HG03196 (cell line): ENCODE measurements around the gene SLC19A1.

Source experiments
- ATAC-seq: cut with Tn5 transposase; IDR thresholded peaks from one replicate; pipeline ENCODE4 v1.9.1; 2021; ENCODE audit not compliant: unreplicated experiment

The SLC19A1 gene

DNA sequence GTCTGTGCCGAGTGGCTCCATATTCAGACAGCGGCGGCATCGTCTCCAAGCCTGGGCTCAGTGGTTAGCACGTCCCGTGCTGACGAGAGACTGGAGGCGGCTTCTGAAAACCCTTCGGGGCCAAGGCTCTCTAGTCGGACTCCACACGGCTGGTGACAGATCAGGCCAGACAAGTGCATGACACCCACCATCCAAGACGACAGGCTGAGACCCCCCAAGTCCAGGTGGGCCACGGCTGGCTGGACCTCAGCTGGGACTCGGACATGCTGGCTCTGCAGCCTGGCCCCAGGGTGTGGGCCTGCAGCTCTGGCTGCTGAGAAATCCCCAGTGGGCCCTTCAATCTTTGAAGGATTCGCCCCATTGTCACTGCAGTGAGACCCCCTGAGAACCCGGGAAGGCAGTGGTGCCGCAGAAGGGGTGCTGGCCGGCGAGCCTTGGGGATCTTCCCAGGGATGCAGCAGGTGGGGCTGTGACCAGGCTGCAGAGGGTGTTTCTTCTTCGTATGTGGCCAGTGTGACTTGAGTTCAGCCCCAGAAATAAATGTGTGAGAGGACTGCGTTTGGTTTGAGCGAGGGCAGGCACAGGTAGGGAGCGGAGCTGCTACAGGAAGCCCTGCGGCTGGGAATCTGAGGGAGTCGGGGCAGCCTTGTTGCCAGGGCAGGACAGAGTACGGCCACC, 15.9 kb upstream of the SLC19A1 start:
- ATAC-seq, result no peak

DNA sequence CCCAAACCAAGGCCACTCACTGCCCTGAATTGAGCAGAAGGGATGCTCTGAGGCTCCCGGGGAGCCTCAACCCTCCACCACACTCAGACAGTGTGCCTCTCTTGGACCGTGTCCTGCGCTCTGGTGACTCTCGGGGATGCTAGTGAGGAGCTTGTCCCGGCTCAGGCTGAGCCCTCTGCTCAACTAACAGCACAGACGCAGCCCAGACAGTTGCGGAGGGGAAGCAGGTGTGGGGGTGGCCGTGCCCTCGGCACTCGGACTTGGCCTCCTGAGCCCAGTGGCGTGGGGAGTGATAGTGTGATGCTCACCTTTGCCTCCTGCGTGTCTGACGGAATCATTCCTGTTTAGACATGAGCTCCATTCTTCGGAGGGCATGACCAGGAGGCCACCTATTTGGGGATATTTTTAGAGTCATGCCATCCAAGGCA, 15.4 kb upstream of the SLC19A1 start:
- ATAC-seq, result no peak

DNA sequence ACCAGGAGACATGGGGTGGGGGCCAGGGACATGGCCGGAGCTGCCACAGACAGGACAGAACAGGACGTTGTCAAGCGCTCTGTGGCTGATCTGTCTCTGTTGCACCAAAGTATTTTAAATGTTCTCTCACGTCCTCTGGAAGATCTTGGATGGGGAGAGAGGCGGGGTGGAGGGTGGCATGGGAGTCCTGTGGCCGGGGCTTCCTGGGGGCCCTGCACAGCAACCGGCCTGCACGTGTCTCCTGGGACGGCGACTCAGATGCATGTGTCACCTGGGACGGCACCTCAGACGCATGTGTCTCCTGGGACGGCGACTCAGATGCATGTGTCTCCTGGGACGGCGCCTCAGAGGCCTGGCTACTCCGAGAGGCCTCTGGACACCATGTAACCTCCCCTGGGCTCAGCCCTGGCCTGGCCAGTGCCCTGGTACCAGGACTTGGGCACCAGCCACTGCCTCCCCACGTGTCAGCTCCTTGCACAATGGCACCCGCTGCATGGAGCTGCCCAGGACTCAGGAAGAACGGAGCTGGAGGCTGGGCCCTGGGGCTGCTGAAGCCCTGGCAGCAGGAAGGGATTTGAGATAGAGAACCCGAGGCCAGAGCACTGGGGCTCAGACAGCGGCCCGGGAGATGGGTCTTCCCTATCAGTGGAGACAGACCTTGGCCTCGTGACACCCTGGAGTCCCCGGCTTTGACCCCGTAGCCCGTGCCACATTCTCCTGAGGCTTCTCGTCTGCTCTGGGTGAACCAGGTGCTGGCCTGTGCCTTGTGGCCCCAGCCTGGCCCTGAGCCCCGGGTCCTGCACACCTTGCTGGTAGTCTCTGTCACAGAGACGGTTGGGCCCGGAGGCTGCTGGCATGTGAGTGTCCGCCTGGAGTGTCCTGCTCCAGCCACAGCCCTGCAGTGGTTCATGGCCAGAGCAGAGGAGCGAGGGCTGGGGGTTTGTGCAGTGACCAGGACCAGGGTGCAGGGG, 14.7 kb upstream of the SLC19A1 start:
- ATAC-seq, result no peak

DNA sequence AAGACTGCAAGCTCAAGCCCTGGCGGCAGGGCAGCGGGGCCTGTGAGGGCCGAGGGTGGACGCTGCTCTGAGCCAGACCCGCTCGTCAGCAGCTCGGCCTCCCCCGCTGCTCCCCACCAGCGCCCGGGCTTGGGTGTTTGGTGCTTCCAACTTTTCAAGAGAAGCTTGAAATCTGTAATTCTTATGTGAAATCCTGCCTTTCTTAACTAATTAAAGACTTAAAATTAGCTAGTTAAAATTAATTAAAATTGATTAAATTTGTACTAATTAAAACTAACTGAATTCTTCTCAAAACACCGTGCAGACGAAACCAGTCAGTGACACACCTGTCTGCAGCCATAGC, 14.0 kb upstream of the SLC19A1 start:
- no peak for ATAC-seq

DNA sequence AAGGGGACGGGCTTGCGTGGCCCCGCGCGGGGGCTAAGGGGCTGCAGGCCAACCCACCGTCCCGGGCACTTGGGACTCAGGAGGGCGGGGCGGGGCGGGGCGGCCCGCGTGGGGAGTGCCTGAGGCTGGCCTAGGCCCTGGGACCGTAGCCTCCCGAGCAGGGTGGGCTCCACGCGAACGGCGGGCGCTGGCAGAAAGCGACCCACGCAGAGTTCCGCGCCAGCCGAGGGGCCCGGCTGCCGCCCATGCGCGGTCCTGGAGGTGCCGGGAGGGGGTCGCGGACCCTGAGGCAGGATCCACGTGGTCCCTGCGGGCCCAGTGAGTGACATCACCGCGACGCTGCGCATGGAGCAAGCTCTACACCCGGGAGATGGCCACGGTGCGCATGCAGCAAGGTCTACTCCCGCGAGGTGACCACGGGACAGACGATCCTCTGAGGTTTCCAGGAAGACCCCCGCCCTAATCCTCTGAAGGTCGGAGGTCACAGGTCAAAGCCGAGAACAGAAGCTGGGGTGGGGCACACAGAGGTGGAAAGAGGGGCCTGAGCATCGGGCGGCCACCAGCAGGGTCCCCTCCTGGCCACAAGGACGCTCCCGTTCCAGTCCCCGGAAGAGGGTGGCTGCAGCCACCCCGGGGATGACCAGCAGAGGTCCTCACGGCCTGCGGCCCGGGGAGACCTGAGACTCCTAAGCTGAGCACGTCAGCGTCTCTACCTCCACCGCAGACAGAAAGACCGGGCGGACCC, 13.5 kb upstream of the SLC19A1 start:
- no peak for ATAC-seq

DNA sequence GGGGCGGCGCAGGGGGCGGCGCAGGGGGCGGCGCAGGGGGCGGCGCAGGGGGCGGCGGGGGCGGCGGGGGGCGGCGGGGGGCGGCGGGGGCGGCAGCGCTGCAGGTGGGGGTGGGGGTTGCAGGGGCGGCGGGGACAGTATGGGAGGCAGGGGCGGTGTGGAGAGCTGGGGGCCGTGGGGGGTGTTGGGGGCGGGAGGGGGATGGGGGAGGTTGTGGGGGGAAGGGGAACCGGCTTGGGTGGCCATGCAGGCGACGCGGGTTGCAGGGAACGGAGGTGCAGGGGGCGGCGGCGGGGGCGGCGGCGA, 13.0 kb upstream of the SLC19A1 start:
- no peak for ATAC-seq

DNA sequence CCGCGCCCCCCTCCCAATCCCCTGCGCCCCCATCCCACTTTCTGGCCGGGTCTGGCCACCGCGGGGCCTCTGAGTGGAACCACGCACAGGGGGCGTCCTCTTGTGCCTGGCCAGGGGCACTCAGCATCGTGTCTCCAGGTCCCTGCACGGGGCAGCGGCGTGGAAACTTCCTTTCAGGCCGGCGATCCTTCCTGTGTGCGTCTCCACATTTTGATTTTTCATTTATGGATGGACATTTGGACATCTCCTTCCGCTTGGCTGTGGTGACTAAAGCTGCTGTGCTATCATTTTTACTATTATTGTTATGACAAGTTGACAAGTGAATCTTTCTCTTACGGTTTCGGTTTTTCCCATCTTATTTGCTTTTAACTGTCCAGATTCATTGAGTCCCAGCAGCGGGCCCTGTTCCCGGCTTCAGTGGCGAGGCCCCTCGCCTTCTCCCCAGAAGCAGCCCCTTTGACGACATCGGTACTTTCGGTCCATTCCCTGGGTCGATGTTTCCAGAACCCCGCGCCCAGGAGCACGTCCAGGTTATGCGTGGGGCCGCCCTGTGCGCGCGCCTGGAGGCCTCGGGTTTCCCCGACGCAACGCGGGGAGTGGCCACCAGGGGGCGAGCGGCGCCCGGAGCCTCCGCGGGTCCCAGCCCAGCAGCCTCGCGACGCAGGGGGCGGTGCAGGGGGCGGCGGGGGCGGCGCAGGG, 12.4 kb upstream of the SLC19A1 start:
- peak; percentile 44 for ATAC-seq

DNA sequence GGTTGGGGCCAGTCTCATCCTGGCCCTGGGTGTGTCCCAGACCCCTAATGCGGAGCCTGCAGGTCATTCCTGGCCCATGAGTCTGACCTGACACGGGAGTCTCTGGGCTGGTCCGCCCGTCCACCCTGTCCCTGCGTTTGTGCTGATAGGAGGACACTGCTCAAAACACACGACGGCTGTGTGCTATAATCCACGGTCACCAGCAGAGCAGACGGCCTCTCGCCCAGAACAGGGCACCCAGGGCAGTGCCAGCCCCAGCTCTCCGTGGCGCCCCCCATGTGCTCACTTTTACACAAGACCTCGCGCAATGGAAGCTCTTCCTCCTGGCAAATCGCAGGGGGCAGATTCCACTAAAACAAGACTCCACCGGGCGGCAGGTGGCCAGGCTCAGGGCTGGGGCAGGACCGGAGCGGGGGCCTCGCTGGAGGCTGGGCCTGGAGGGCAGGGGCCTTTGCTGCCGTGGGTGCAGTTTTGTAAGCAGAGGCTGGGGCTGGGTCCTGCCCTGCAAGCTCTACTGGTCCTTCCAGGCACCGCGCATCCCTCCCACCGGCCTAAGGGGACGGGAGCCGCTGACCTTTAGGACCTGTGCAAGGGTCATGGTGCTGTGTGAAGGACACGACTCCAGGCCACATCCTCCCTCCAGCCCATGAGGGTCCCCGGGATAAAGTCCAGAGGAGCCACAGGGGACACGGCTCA, 10.6 kb upstream of the SLC19A1 start:
- ATAC-seq, result no peak

DNA sequence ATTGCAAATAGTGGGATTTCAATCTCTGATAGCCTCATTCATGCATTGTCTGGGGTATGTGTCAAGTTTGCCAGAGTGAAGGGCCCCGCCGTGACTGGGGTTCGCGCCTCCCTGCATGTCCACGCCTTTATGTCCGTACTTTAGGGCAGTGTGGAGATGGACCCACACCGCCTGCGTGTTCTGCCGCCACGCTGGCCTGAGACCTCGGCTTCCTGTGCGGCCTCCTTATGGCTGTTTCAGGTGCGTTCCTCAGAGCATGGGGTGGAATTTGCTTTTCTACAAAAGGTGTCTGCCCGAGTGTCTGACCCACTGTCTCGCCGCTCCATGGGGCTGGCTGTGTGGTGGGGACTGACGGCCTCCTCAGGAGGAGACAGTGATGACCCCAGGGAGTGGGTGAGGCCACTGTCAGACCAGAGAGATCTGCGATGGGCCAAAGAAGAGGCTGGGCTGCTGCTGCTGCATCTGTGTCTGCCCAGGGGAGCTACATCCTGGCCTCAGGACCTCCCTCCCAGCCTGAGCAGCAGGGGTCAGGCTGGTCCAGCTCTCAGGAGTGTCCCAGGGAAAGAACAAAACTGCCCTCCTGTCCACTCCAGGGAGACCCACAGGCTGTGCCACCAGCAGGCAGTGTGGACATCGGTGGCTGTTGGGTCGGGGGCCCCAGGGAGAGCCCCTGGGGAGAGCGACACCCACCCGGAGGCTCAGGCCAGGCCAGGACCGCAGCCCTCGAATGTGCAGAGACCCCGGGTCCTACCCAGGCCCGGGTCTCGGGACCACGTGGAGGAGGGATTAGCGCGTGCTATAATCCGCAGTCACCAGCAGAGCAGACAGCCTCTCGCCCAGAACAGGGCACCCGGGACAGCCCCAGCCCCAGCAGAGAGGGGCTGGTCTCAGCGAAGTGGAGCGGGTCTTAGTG, 9.8 kb upstream of the SLC19A1 start:
- ATAC-seq, result no peak

DNA sequence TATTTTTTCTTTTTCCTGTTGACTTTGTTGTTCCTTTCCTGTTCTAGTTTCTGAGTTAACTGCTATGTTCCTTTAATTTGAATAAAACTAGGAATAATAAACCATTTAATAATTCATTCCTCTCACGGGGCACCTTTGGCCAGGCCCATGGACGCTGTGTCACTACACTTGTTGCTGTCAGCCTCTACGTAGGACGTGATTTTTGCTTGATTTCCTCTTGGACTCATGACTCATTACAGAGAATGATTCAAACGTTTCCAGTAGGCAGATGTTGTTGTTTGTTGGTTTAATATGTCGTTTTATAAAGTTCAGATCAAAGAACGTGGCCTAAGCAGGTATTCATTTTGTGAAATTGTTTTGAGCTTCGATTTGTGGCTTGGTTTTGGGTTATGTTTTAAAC, 9.1 kb upstream of the SLC19A1 start:
- no peak for ATAC-seq

DNA sequence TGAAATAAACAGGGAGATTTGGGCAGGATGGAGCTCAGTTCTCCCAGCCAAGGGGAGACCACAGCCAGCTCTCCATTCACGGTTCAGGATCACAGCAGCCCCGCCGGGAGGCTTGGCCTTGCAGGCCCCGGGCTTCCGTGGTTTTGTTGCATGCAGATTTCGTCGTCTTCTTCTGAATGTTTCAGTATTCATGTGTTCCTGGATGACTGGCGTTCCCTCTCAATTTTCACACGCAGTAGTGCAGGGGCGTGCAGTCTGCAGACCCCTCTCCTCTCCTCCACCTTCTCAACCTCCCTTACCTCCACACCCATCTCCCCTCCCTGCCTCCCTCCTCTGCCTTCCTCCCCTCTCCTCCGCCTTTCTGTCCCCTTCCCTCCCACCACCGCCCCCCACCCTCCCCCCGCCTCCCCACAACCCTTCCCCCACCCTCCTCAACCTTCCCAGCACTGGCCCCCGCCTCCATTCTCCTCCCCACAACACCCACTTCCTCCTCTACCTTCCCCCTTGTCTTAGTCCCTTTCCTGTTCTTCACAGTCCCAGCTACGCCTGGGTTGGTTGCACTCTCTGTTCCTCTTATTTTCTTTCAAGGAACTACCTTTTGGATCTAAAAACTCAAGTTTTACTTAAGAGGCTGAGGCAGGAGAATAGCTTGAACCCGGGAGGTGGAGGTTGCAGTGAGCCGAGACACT, 8.4 kb upstream of the SLC19A1 start:
- ATAC-seq, result no peak

DNA sequence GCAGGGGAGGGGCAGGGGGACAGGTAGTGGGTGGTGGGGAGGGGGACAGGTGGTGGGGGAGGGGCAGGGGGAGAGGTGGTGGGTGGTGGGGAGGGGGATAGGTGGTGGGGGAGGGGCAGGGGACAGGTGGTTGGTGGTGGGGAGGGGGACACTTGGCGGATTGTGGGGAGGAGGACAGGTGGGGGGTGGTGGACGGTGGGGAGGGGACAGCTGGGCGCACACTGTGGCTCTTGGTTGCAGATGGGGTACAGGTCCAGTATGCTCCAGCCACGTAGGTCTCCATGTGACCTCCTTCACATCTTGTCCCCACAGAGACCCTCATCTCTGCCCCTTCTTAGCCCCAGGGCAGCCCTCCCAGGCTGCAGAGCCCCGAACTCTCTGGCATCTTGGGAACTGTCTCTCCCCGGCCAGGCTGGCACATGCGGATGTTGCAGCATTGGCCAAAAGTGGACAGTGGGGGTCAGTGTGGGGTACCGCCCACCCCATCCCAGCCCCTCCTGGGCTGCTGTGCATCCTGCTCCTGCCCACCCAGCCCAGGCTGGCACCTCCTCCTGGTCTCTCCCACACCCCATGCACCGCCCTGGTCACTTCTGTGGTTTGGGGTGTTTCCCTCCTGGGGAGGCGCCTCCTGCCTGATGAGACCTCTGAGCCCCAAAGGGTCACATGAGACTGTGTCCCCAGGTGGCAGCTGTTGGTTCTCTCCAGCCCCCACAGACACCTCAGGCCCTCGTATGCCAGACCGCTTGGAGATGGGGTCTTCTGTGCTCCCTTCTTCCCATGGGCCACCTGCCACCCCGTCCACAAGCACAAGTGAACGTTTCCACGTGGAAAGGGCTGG, 7.6 kb upstream of the SLC19A1 start:
- ATAC-seq, result peak; percentile 38

DNA sequence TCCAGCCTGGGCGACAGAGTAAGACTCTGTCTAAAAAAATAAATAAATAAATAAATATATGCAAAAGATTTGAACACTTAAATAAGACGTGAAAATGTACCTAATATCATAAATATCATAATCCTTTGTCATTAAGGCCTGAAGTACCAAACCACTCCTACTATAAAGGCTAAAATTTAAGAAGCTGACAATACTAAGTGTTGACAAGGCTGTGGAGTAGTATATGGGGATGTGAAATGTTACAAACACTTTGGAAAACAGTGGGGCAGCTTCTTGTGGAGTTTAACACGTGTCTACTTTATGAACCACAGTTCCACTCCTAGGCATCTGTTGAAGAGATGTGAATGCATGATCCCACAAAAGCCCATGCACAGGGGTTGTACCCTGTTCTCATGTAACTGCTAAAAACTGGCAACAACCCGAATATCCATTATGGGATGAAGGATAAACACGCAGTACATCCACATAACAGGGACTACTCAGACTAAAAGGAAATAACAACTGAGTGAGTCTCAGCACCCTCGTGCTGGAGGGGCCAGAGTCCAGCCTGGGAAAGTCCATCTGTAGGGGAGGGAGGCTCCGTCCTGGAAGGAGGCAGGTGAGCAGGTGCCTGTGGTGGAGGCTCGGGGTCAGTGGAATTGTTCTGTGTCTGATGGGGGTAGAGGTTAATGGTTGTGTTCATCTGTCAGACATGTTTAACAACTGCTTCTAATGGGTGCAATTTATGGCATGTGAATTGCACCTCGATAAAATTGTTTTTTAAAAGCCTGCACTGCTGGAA, 6.7 kb upstream of the SLC19A1 start:
- ATAC-seq, result no peak

DNA sequence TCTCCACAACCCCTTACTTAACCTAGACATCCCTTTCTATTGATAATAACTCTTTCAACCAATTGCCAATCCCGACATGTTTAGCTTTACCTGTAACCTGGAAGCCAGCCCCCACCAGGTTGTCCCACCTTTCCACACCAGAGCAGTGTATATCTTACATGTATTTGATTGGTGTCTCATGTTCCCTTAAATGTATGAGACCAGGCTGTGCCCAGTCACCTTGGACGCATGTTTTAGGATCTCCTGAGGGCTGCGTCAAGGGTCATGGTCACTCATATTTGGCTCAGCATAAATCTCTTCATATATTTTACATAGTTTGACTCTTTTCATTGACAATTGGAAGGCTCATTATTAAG, 5.3 kb upstream of the SLC19A1 start:
- ATAC-seq, result no peak

DNA sequence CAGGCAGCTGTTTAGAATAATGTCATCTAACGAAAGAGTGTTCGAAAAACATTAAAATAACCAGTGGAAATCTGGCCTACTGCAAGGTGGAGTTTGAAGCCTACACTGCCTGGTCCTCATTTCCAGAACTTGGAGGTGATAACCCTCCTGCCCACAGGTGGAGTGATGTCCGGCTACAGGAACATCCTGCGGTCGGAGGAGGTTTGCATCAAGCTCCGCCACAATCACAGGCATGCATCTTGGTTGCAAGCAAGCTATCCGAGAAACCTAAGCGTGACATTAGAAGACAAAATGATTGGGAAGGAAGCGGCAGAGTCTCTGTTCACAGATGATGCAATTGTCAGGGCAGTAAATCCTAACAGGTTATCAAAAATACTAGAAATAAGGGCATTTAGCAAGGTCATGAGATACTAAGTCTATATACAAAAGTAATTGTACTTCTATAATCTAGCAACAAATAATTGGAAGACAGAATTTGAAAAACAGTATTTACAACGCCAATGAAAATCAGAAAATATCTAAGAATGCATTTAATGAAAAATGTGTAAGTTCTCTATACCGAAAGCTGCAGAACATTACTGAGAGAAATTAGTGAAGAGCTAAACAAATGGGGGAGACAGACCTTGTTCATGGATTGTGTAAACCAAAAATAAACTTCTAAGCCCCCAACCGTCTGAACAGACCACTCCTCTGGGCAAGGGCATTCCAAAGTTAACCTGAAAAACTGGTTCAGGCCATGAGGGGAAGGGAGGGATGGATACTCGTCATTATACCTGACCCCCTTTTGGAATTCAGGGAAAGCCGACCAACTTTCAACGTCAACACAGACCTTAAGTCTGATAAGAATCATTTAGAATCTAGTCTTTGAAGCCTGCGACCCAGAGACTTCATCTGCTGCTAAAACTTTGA, 4.7 kb upstream of the SLC19A1 start:
- ATAC-seq, result no peak
